Progenitor cell of endocrine pancreas (in vitro differentiated cells): ENCODE measurements around the gene ZNF814. TPM values are rescaled to one million over a fixed set of nuclear protein-coding genes. Genes with fewer than 3 reads are reported as not detected.

Source experiments
- DNase-seq: peaks from one replicate; pipeline ENCODE4 v3.0.0; 2021; ENCODE audit warnings: low spot score; ENCODE audit not compliant: unreplicated experiment
- H3K27ac Mint-ChIP-seq: 2 replicates; pipeline ENCODE4 v1.8.0; 2021; ENCODE audit warnings: mild to moderate bottlenecking, moderate library complexity, mixed read lengths
- H3K27me3 Mint-ChIP-seq: 2 replicates; pipeline ENCODE4 v1.8.0; 2021; ENCODE audit warnings: mixed read lengths
- H3K36me3 Mint-ChIP-seq: 2 replicates; pipeline ENCODE4 v1.8.0; 2022; ENCODE audit warnings: mixed read lengths; ENCODE audit not compliant: insufficient read depth
- H3K4me1 Mint-ChIP-seq: 2 replicates; pipeline ENCODE4 v1.8.0; 2021; ENCODE audit warnings: low read depth, mixed read lengths
- H3K4me3 Mint-ChIP-seq: 2 replicates; pipeline ENCODE4 v1.8.0; 2021; ENCODE audit warnings: low read depth, mild to moderate bottlenecking, moderate library complexity, mixed read lengths
- H3K9me3 Mint-ChIP-seq: 2 replicates; pipeline ENCODE4 v1.8.0; 2021; ENCODE audit warnings: low read depth, mixed read lengths
- total RNA-seq: library from RNA; stranded (reverse); gene quantifications from 2 replicates; pipeline ENCODE4 v1.2.1, GENCODE V29; 2021
- TF ChIP-seq, protein P1 (sequence below): fragments of 200-600 bp; sonication (generic); IDR thresholded peaks from one replicate; pipeline ENCODE4 v1.5.0; 2021; ENCODE audit warnings: antibody characterized with exemption, mild to moderate bottlenecking; ENCODE audit not compliant: unreplicated experiment

The ZNF814 gene
- total RNA-seq, 1 donor from 2014 or later, result 54.9 TPM

DNA sequence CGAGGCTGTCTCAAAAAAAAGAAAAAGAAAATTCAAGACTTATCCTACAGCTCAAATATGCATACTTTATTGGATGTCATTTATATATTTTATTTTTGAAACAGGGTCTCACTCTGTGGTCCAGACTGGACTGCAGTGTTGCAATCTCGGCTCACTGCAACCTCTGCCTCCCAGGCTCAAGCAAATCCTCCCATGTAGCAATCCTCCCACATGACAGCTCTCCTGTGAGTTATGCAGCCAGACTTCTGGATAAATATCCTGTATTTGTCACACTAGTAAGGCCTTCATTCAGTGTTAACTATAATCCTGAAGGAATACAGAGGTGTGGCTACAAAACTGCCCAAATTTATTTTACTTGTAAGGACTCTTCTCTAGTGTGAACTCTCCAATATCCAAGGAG lies 81.3 kb downstream of the ZNF814 start:
- no peaks in the 10 kb centered on the region for H3K9me3 Mint-ChIP-seq
- DNase-seq, result no peak
- peaks cover 27% of the 10 kb centered on the region for H3K36me3 Mint-ChIP-seq
- H3K27ac Mint-ChIP-seq, result no peak overlapping the region
- no peak overlapping the region for H3K4me3 Mint-ChIP-seq
- H3K4me1 Mint-ChIP-seq, result peaks cover 50% of the 10 kb centered on the region
- H3K27me3 Mint-ChIP-seq, result no peaks in the 10 kb centered on the region
- TF ChIP-seq, protein P1, sequence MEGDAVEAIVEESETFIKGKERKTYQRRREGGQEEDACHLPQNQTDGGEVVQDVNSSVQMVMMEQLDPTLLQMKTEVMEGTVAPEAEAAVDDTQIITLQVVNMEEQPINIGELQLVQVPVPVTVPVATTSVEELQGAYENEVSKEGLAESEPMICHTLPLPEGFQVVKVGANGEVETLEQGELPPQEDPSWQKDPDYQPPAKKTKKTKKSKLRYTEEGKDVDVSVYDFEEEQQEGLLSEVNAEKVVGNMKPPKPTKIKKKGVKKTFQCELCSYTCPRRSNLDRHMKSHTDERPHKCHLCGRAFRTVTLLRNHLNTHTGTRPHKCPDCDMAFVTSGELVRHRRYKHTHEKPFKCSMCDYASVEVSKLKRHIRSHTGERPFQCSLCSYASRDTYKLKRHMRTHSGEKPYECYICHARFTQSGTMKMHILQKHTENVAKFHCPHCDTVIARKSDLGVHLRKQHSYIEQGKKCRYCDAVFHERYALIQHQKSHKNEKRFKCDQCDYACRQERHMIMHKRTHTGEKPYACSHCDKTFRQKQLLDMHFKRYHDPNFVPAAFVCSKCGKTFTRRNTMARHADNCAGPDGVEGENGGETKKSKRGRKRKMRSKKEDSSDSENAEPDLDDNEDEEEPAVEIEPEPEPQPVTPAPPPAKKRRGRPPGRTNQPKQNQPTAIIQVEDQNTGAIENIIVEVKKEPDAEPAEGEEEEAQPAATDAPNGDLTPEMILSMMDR, result no peak

DNA sequence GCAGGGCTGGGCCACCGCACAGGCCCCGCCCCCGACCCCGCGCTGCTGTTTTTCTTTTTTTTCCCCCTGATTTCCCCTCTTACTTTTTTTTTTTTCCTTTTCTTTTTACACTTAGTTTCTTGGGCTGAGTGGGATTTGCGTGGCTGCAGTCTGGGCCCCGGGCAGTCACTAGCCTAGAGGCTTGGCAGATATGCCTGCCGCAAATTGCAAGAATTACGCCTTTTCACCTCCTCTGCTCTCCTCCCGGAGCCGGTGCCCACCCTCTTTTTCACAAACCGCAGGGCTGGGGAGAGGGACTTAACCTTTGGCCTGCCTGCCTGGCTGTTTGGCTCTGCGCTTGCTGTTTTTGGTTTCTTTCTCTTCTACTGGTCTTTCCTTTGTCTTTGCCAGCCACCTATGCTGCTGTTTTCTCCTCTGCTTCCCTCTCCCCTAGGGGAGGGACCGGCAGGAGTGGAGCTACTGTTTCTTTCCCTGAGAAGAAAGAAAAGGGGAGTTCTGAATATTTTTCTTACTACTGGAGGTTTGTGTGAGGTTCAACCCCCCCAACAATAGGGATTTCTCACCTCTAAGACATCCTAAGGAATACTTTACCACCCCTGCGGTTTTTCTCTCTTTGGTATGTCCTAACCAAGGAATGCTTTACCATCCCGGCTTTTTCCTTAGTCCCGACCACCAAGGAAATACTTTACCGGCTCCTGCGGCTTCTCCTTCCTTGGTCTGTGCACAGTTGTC lies 85.1 kb downstream of the ZNF814 start:
- no peaks in the 10 kb centered on the region for H3K9me3 Mint-ChIP-seq
- H3K36me3 Mint-ChIP-seq, result peaks cover 24% of the 10 kb centered on the region
- peak overlapping the region; percentile 97 for H3K27ac Mint-ChIP-seq
- TF ChIP-seq, protein P1, result no peak
- no peaks in the 10 kb centered on the region for H3K27me3 Mint-ChIP-seq
- H3K4me3 Mint-ChIP-seq, result peak overlapping the region; percentile 80
- DNase-seq, result peak; percentile 34
- H3K4me1 Mint-ChIP-seq, result peaks cover 47% of the 10 kb centered on the region

DNA sequence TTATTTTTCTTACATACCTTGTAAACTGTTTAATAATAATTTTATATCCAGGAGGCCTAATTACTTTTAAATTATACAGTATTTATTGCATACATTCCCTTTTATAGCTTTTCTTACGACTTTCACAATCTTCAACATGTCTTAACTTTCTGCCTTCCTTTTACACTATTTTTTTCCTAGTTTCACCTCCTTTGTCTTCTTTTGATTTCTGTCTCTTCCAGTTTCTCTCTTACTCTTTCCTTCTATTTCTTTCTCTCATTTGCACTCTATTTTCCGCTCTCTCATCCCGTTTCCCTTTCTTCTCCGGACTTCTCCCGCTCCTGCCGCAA lies 85.6 kb downstream of the ZNF814 start:
- TF ChIP-seq, protein P1, result no peak
- peaks cover 47% of the 10 kb centered on the region for H3K4me1 Mint-ChIP-seq
- H3K4me3 Mint-ChIP-seq, result peak overlapping the region; percentile 80
- peaks cover 23% of the 10 kb centered on the region for H3K36me3 Mint-ChIP-seq
- H3K27me3 Mint-ChIP-seq, result no peaks in the 10 kb centered on the region
- peak overlapping the region; percentile 97 for H3K27ac Mint-ChIP-seq
- no peak for DNase-seq
- H3K9me3 Mint-ChIP-seq, result no peaks in the 10 kb centered on the region

DNA sequence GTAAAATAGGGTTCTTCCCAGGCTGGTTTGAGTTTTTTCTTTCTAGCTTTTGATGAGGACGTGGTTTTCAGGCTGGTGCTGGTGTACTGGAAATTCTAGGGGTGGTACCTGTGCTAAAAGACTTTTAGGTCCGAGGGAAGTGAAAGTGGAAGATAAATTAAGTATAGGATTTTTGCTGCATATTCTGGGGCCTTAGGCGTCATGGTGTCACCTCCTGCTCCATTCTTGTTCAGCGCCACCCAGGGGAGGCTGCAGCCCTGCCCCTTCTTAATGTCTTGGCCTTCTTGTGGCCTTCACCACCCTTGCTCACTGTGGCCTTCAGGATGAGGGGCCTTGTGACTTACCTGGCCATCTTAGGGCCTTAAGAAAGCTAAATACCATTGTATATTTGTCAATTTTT lies 86.6 kb downstream of the ZNF814 start:
- Mint-ChIP-seq H3K27ac (peak overlapping the region; percentile 90), H3K4me3 (peak overlapping the region; percentile 31), H3K4me1 (peaks cover 47% of the 10 kb centered on the region), H3K27me3 (no peaks in the 10 kb centered on the region), H3K36me3 (peaks cover 19% of the 10 kb centered on the region), H3K9me3 (no peaks in the 10 kb centered on the region)
- TF ChIP-seq, protein P1, result no peak
- DNase-seq, result no peak

DNA sequence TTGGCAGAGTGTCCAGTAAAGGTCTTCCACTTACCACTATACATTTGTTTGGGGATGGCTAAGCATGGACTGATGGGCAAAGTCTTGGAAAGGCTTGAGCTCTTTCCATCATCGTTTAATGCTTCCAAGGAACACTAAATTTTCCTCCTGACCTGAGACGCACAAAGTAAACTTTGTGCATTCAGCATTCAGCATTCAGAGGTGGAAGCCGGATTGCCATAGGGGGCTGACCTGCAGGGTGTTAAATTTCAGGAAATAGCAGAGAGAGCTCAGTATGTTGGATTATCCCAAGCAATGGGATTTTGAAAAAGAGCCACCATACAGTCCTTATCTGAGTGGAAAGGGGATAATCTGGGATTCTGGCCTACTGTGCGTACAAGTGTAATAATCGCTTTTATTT lies 88.1 kb downstream of the ZNF814 start:
- TF ChIP-seq, protein P1, result no peak
- DNase-seq, result no peak
- no peak overlapping the region for H3K4me3 Mint-ChIP-seq
- peak overlapping the region; percentile 90 for H3K27ac Mint-ChIP-seq
- H3K36me3 Mint-ChIP-seq, result peaks cover 20% of the 10 kb centered on the region
- H3K27me3 Mint-ChIP-seq, result no peaks in the 10 kb centered on the region
- H3K9me3 Mint-ChIP-seq, result no peaks in the 10 kb centered on the region
- H3K4me1 Mint-ChIP-seq, result peaks cover 46% of the 10 kb centered on the region

Other genes with a start within 250 kb of the ZNF814 start
- gene ZSCAN4, start 220.1 kb downstream of the ZNF814 start, total RNA-seq, result not detected in 2 replicates
- gene ZNF551, start 207.1 kb downstream of the ZNF814 start, total RNA-seq, result 10.9 and 13.6 TPM in 2 replicates
- 39.0 and 43.3 TPM in 2 replicates for gene ZNF154, start 179.8 kb downstream of the ZNF814 start, total RNA-seq
- 11.7 and 15.4 TPM in 2 replicates for gene ZNF671, start 161.4 kb downstream of the ZNF814 start, total RNA-seq
- 32.8 and 35.3 TPM in 2 replicates for gene ZNF776, start 142.2 kb downstream of the ZNF814 start, total RNA-seq
- 33.1 and 33.2 TPM in 2 replicates for gene ZNF586, start 119.4 kb downstream of the ZNF814 start, total RNA-seq
- 27.2 and 27.9 TPM in 2 replicates for gene ZNF552, start 74.1 kb downstream of the ZNF814 start, total RNA-seq
- gene ZNF587B, start 58.7 kb downstream of the ZNF814 start, total RNA-seq, result 24.9 and 29.8 TPM in 2 replicates
- 88.4 and 93.7 TPM in 2 replicates for gene ZNF587, start 39.2 kb downstream of the ZNF814 start, total RNA-seq
- gene ZNF417, start 27.6 kb upstream of the ZNF814 start, total RNA-seq, result 25.9 and 27.2 TPM in 2 replicates
- gene ZNF418, start 46.4 kb upstream of the ZNF814 start, total RNA-seq, result 20.5 and 21.9 TPM in 2 replicates
- gene ZNF256, start 58.7 kb upstream of the ZNF814 start, total RNA-seq, result 7.3 and 7.5 TPM in 2 replicates
- 1.6 and 1.8 TPM in 2 replicates for gene C19orf18, start 85.5 kb upstream of the ZNF814 start, total RNA-seq
- 48.6 and 49.0 TPM in 2 replicates for gene ZNF606, start 113.8 kb upstream of the ZNF814 start, total RNA-seq
- 4.8 and 6.7 TPM in 2 replicates for gene ZSCAN1, start 145.0 kb upstream of the ZNF814 start, total RNA-seq
- 17.3 and 17.9 TPM in 2 replicates for gene ZNF135, start 170.2 kb upstream of the ZNF814 start, total RNA-seq
- 111 and 118 TPM in 2 replicates for gene ZSCAN18, start 209.2 kb upstream of the ZNF814 start, total RNA-seq